ENCODE results near the gene CREB3L2.

- TF ChIP-seq POLR2AphosphoS5 (IDR thresholded peaks at IDR 0.05; ENCODE audit: low read depth, low read length) (no peak), GABPA (IDR thresholded peaks at IDR 0.05; ENCODE audit: low read depth, low read length) (no peak), GABPA (CRISPR knock-in tag; IDR thresholded peaks at IDR 0.05; ENCODE audit: low read depth) (no peak)
- TF ChIP-seq, protein P1, sequence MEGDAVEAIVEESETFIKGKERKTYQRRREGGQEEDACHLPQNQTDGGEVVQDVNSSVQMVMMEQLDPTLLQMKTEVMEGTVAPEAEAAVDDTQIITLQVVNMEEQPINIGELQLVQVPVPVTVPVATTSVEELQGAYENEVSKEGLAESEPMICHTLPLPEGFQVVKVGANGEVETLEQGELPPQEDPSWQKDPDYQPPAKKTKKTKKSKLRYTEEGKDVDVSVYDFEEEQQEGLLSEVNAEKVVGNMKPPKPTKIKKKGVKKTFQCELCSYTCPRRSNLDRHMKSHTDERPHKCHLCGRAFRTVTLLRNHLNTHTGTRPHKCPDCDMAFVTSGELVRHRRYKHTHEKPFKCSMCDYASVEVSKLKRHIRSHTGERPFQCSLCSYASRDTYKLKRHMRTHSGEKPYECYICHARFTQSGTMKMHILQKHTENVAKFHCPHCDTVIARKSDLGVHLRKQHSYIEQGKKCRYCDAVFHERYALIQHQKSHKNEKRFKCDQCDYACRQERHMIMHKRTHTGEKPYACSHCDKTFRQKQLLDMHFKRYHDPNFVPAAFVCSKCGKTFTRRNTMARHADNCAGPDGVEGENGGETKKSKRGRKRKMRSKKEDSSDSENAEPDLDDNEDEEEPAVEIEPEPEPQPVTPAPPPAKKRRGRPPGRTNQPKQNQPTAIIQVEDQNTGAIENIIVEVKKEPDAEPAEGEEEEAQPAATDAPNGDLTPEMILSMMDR (CRISPR knock-in tag; IDR thresholded peaks at IDR 0.05): no peak
Measured at GRCh38 chr7:137937202-137937560, 64.7 kb downstream of the CREB3L2 start.
